Measurements from ENCODE around the gene AMER2. TPM values are rescaled to one million over a fixed set of nuclear protein-coding genes. Genes with fewer than 3 reads are reported as not detected.

AMER2 gene
- total RNA-seq, 2 donors from 2014 or later = 0.18 to 0.34 TPM

- H3K9me3 ChIP-seq = no peaks in the 10 kb centered on the region
- DNase-seq (ENCODE audit: low spot score) = no peak
- H3K4me1 ChIP-seq (replicated peaks) = no peaks in the 10 kb centered on the region
- intact Hi-C loops (cut with DNase I) = no loop called here
- no peak overlapping the region for H3K27ac ChIP-seq
- peaks cover 1% of the 10 kb centered on the region for H3K27me3 ChIP-seq (replicated peaks; ENCODE audit: insufficient read depth)
- WGBS = 66% methylated on average over 5 of the region's 5 CpGs
- H3K36me3 ChIP-seq = no peaks in the 10 kb centered on the region
- no peak overlapping the region for H3K4me3 ChIP-seq
- no peak for TF ChIP-seq POLR2AphosphoS5 (IDR thresholded peaks at IDR 0.05)
- no peak for TF ChIP-seq CTCF (IDR thresholded peaks at IDR 0.05)
- TF ChIP-seq POLR2A (IDR thresholded peaks at IDR 0.05) = no peak
Measured at GRCh38 chr13:25187596-25187995, 15.5 kb upstream of the AMER2 start.

- Histone ChIP-seq H3K27me3 (replicated peaks; ENCODE audit: insufficient read depth) (no peaks in the 10 kb centered on the region), H3K27ac (no peak overlapping the region), H3K4me3 (no peak overlapping the region), H3K36me3 (no peaks in the 10 kb centered on the region), H3K9me3 (no peaks in the 10 kb centered on the region), H3K4me1 (replicated peaks) (no peaks in the 10 kb centered on the region)
- no peak for TF ChIP-seq POLR2AphosphoS5 (IDR thresholded peaks at IDR 0.05)
- TF ChIP-seq CTCF (IDR thresholded peaks at IDR 0.05) = no peak
- DNase-seq (ENCODE audit: low spot score) = no peak
- 85% methylated on average over 12 of the region's 12 CpGs for WGBS
- intact Hi-C loops (cut with DNase I) = no loop called here
Measured at GRCh38 chr13:25186187-25186586, 14.1 kb upstream of the AMER2 start.

GRCh38 chr13:25181597-25181996, 9.5 kb upstream of the AMER2 start:
- Histone ChIP-seq H3K4me1 (replicated peaks) (no peaks in the 10 kb centered on the region), H3K9me3 (no peaks in the 10 kb centered on the region), H3K4me3 (no peak overlapping the region), H3K36me3 (no peaks in the 10 kb centered on the region), H3K27ac (no peak overlapping the region), H3K27me3 (replicated peaks; ENCODE audit: insufficient read depth) (no peaks in the 10 kb centered on the region)
- WGBS = 83% methylated on average over 3 of the region's 3 CpGs
- intact Hi-C loops (cut with DNase I) = no loop called here
- no peak for DNase-seq (ENCODE audit: low spot score)
- TF ChIP-seq POLR2A (IDR thresholded peaks at IDR 0.05) (no peak), POLR2AphosphoS5 (IDR thresholded peaks at IDR 0.05) (no peak), CTCF (IDR thresholded peaks at IDR 0.05) (no peak)

- Histone ChIP-seq H3K27ac (no peak overlapping the region), H3K27me3 (replicated peaks; ENCODE audit: insufficient read depth) (no peaks in the 10 kb centered on the region), H3K4me3 (no peak overlapping the region), H3K9me3 (no peaks in the 10 kb centered on the region), H3K36me3 (no peaks in the 10 kb centered on the region), H3K4me1 (replicated peaks) (no peaks in the 10 kb centered on the region)
- intact Hi-C loops (cut with DNase I) = no loop called here
- no peak for DNase-seq (ENCODE audit: low spot score)
- TF ChIP-seq CTCF (IDR thresholded peaks at IDR 0.05) (no peak), POLR2AphosphoS5 (IDR thresholded peaks at IDR 0.05) (no peak), POLR2A (IDR thresholded peaks at IDR 0.05) (no peak)
- WGBS = 78% methylated on average over 3 of the region's 3 CpGs
Measured at GRCh38 chr13:25180775-25181537, 8.9 kb upstream of the AMER2 start.
